Cardiac muscle cell (in vitro differentiated cells and primary cell): ENCODE measurements around the gene ZNF124. TPM values are rescaled to one million over a fixed set of nuclear protein-coding genes. Genes with fewer than 3 reads are reported as not detected.
"Not testable (repeated sequence)": the region's sequence is repeated elsewhere in the genome, so short reads cannot be mapped to it uniquely, and the experiment has no call there.

Source experiments
- DNase-seq, 2 donors: peaks; one replicate each; pipeline versions ENCODE4 v3.0.0 to v3.0.0-alpha.2; 2010 to 2017; ENCODE audit warnings: low read depth in 1 of 2, low spot score in 1 of 2
- H3K27ac ChIP-seq: fragments of 200-600 bp; sonication (generic); 2 replicates; pipeline ENCODE4 v1.5.1; 2016
- H3K27me3 ChIP-seq: fragments of 200-600 bp; sonication (generic); 2 replicates; pipeline ENCODE4 v1.6.0; 2016; ENCODE audit warnings: control low read depth
- H3K36me3 ChIP-seq: fragments of 200-600 bp; sonication (generic); 2 replicates; pipeline ENCODE4 v1.5.1; 2016; ENCODE audit warnings: control low read depth
- H3K4me1 ChIP-seq: fragments of 200-600 bp; sonication (generic); 2 replicates; pipeline ENCODE4 v1.8.1; 2017; ENCODE audit warnings: low read depth, mild to moderate bottlenecking, mixed run types
- H3K4me3 ChIP-seq: fragments of 200-600 bp; sonication (generic); 2 replicates; pipeline ENCODE4 v1.5.1; 2016; ENCODE audit warnings: mild to moderate bottlenecking
- H3K9me3 ChIP-seq: fragments of 200-600 bp; sonication (generic); 2 replicates; pipeline ENCODE4 v1.5.1; 2017; ENCODE audit warnings: low read depth, mild to moderate bottlenecking, control low read depth
- CTCF ChIP-seq: IDR thresholded peaks from 2 replicates; pipeline ENCODE4 v1.5.1; 2012; ENCODE audit warnings: low read depth, mild to moderate bottlenecking, low read length
- polyA plus RNA-seq: library from polyadenylated mRNA; unstranded; fragments of >200 nt; fragmentation: Nextera tagmentation; extraction: Ambion mirVana; gene quantifications from 2 replicates; pipeline ENCODE4 v1.2.1, GENCODE V29; 2016
- total RNA-seq: library from RNA; depleted of rRNA; stranded (reverse); fragments of >200 nt; gene quantifications from 2 replicates; pipeline ENCODE4 v1.2.3, GENCODE V29; 2016

ZNF124 gene
- total and polyA plus RNA-seq, 2 experiments from 2014 or later = 8.2 to 52.6 TPM

- H3K4me1 ChIP-seq = no peaks in the 10 kb centered on the region
- no peaks in the 10 kb centered on the region for H3K9me3 ChIP-seq
- H3K27ac ChIP-seq = no peak overlapping the region
- no peaks in the 10 kb centered on the region for H3K27me3 ChIP-seq
- H3K4me3 ChIP-seq = no peak overlapping the region
- DNase-seq = no peak
- no peak for TF ChIP-seq CTCF
- H3K36me3 ChIP-seq = no peaks in the 10 kb centered on the region
These were observed 6.1 kb downstream of the ZNF124 start for GRCh38 chr1:247165674-247166073.

- H3K9me3 ChIP-seq = no peaks in the 10 kb centered on the region
- DNase-seq = no peak
- H3K4me1 ChIP-seq = no peaks in the 10 kb centered on the region
- H3K4me3 ChIP-seq = no peak overlapping the region
- TF ChIP-seq CTCF = no peak
- H3K27ac ChIP-seq = no peak overlapping the region
- no peaks in the 10 kb centered on the region for H3K27me3 ChIP-seq
- no peaks in the 10 kb centered on the region for H3K36me3 ChIP-seq
These were observed 7.1 kb downstream of the ZNF124 start for GRCh38 chr1:247164694-247165093.

DNA sequence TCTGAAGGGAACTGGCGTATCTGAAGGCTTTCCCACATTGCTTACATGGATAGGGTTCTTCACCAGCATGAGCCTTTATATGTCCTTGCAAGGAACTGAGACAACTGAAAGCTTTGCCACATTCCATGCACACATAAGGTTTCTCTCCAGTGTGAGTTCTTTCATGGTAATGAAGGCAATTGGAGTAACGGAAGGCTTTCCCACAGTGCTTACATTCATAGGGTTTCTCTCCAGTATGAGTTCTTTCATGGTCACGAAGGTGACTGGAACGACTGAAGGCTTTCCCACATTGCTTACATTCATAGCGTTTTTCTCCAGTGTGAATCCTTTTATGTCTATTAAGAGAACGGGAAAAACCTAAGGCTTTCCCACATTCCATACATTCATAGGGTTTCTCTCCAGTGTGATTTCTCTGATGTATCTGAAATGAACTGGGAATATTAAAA lies 15.0 kb downstream of the ZNF124 start:
- Histone ChIP-seq H3K36me3 (peaks cover 29% of the 10 kb centered on the region), H3K27me3 (no peaks in the 10 kb centered on the region), H3K4me1 (no peaks in the 10 kb centered on the region), H3K9me3 (peaks cover 4% of the 10 kb centered on the region), H3K27ac (no peak overlapping the region), H3K4me3 (no peak overlapping the region)
- TF ChIP-seq CTCF = no peak
- DNase-seq = no peak

DNA sequence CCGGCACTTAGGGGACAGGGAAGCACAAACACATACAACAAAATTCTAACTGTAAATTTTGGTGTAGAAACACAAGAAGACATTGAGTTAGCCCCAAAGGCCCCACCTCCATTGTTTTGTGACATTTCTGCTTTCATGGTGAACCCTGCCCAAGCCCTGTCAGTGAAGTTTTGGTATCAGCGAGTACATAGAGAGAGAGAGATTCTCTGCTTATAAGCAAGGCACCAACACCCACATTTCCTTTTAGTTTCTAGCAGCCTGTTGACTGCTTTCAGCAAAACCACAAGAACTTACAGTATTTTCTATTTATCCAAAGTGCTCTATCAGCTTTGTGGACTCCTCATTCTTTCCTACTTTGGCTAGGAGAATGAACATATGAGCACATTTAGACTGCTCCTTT lies 24.0 kb downstream of the ZNF124 start:
- Histone ChIP-seq H3K27ac (no peak overlapping the region), H3K9me3 (no peaks in the 10 kb centered on the region), H3K27me3 (no peaks in the 10 kb centered on the region), H3K36me3 (peaks cover 13% of the 10 kb centered on the region), H3K4me1 (no peaks in the 10 kb centered on the region), H3K4me3 (no peak overlapping the region)
- no peak for TF ChIP-seq CTCF
- no peak for DNase-seq

GRCh38 chr1:247147120-247147519 lies 24.7 kb downstream of the ZNF124 start:
- H3K9me3 ChIP-seq, DNase-seq, H3K27ac ChIP-seq, H3K4me3 ChIP-seq, H3K36me3 ChIP-seq, H3K4me1 ChIP-seq, H3K27me3 ChIP-seq: not testable (repeated sequence)

DNA sequence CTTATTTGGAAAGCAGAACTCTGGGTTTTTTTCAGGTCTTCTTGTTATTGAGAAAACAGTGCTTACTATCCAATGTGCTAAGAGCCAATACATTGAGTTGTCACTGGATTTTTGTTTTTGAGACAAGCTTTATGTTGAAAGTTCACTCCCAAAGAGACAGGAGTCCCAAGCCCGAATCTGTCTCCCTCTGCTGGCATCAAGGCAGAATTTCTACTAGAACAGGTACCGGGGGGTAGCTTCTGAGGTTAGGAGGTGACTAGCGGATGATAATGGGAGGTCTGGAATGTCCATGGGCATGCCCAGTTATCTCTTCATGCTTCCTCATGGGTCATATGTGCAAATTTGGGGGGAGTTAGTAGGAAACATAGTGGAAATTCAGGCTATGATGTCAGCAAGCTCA lies 25.1 kb downstream of the ZNF124 start:
- H3K27me3 ChIP-seq = no peaks in the 10 kb centered on the region
- no peak for DNase-seq
- no peak overlapping the region for H3K4me3 ChIP-seq
- no peak for TF ChIP-seq CTCF
- no peaks in the 10 kb centered on the region for H3K4me1 ChIP-seq
- H3K27ac ChIP-seq = no peak overlapping the region
- peaks cover 8% of the 10 kb centered on the region for H3K36me3 ChIP-seq
- no peaks in the 10 kb centered on the region for H3K9me3 ChIP-seq
